ENCODE measurements around the gene RFX3.

DNA sequence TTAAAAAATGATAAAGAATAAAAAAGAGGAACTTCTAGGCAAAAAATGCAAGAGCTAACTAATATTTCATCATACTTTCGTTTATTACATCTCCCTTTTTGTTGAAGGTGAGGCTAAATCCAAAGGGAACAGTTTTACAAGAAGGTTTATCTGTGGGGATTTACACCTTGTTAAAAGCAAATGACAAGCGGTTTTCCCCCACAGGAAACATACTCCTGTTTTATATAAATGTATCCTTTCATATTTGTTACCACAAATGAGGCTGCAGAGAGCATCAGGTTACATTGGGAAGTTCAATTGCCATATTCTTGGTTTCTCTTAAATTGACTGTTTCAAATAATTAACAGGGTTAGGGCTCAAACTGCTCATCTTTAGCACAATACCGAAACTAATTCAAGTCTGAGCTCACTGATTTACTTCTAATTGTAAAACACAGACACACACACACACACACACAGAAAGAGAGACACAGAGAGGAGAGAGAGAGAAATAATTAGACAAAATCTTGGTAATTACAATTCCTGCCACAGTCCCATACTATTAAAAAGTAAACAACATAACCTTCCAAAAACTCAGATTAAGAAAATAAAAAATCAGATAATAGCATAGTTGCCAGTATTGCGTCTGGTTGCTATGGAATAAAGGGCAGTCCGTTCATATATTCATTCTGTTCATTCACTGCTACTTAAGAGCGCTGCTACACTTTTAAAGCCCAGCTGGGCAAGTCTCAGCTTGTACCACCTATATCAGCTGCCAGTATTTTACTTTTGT is 17.1 kb downstream of the RFX3 start:
- TF ChIP-seq, protein P1, sequence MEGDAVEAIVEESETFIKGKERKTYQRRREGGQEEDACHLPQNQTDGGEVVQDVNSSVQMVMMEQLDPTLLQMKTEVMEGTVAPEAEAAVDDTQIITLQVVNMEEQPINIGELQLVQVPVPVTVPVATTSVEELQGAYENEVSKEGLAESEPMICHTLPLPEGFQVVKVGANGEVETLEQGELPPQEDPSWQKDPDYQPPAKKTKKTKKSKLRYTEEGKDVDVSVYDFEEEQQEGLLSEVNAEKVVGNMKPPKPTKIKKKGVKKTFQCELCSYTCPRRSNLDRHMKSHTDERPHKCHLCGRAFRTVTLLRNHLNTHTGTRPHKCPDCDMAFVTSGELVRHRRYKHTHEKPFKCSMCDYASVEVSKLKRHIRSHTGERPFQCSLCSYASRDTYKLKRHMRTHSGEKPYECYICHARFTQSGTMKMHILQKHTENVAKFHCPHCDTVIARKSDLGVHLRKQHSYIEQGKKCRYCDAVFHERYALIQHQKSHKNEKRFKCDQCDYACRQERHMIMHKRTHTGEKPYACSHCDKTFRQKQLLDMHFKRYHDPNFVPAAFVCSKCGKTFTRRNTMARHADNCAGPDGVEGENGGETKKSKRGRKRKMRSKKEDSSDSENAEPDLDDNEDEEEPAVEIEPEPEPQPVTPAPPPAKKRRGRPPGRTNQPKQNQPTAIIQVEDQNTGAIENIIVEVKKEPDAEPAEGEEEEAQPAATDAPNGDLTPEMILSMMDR (IDR thresholded peaks at IDR 0.05; ENCODE audit: extremely low read depth in 1 of 2, insufficient read depth in 1 of 2, low read depth in 1 of 2, low read length in 2 of 2): no peak
- TF ChIP-seq EZH2 (IDR thresholded peaks at IDR 0.05; ENCODE audit: borderline replicate concordance, low read depth, low read length, severe bottlenecking): no peak
- no peak for TF ChIP-seq POLR2A (IDR thresholded peaks at IDR 0.05; ENCODE audit: low read depth, low read length)
- TF ChIP-seq POLR2AphosphoS5 (IDR thresholded peaks at IDR 0.05; ENCODE audit: insufficient read depth, low read depth, low read length): no peak
